ENCODE results near the gene FAM13C.

- TF ChIP-seq POLR2AphosphoS5 (IDR thresholded peaks at IDR 0.05): no peak
- TF ChIP-seq, protein P1, sequence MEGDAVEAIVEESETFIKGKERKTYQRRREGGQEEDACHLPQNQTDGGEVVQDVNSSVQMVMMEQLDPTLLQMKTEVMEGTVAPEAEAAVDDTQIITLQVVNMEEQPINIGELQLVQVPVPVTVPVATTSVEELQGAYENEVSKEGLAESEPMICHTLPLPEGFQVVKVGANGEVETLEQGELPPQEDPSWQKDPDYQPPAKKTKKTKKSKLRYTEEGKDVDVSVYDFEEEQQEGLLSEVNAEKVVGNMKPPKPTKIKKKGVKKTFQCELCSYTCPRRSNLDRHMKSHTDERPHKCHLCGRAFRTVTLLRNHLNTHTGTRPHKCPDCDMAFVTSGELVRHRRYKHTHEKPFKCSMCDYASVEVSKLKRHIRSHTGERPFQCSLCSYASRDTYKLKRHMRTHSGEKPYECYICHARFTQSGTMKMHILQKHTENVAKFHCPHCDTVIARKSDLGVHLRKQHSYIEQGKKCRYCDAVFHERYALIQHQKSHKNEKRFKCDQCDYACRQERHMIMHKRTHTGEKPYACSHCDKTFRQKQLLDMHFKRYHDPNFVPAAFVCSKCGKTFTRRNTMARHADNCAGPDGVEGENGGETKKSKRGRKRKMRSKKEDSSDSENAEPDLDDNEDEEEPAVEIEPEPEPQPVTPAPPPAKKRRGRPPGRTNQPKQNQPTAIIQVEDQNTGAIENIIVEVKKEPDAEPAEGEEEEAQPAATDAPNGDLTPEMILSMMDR (IDR thresholded peaks at IDR 0.05): no peak
Measured at GRCh38 chr10:59331661-59332060, 30.7 kb downstream of the FAM13C start.

Measured in esophagus muscularis mucosa (tissue), 3 donors.